ENCODE measurements around the gene TMSB4X. TPM values are rescaled to one million over a fixed set of nuclear protein-coding genes. Genes with fewer than 3 reads are reported as not detected.

Gene TMSB4X
- total and polyA plus RNA-seq, 2 experiments from 2014 or later: 3,286 to 9,298 TPM

DNA sequence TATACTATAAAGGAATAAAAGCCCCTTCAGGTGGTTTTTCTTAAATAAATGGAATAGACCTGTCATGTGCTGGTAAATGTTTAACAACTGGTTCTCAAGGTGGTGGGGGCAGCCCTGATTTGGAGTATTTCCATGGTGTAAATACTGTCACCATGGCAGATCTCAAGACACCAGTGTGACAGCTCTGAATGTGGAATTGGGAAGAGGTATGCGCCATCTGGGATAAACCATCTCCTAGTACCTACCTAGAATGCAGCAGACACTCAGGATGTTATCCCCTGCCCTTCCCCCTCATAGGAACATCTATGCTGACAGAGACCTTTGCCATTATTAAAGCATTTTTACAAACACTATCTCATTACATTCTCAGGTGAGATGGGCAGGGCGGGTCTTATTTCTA, 26.4 kb upstream of the TMSB4X start:
- peaks cover 27% of the 10 kb centered on the region for H3K4me1 ChIP-seq (ENCODE audit: insufficient read depth)
- H4K20me1 ChIP-seq (ENCODE audit: insufficient read depth): no peaks in the 10 kb centered on the region
- no peaks in the 10 kb centered on the region for H3K9me2 ChIP-seq (ENCODE audit: insufficient read depth)
- H3K4me3 ChIP-seq: no peak overlapping the region
- H3K79me2 ChIP-seq (ENCODE audit: insufficient read depth): no peaks in the 10 kb centered on the region
- H3K9ac ChIP-seq: no peak overlapping the region
- in situ Hi-C loops (cut with MboI): no loop called here
- 0 out of 2 replicates have a peak overlapping the region, but pooled peaks have one; percentile 100 for H3K27ac ChIP-seq
- no peak overlapping the region for H3K4me2 ChIP-seq (ENCODE audit: unreplicated experiment)
- WGBS, 2 experiments (ENCODE audit: low coverage in 1 of 2, low lambda C conversion rate in 2 of 2, missing lambda C conversion rate in 2 of 2): 95 to 96% methylated on average over 2 of the region's 2 CpGs
- no peaks in the 10 kb centered on the region for H3K36me3 ChIP-seq (ENCODE audit: low read depth)
- TF ChIP-seq EZH2phosphoT487 (IDR thresholded peaks at IDR 0.05; ENCODE audit: insufficient read depth, low read depth): no peak
- TF ChIP-seq EZH2 (IDR thresholded peaks at IDR 0.05; ENCODE audit: insufficient read depth, poor library complexity, severe bottlenecking): no peak
- H3K27me3 ChIP-seq (replicated peaks; ENCODE audit: insufficient read depth): no peaks in the 10 kb centered on the region
- no peak overlapping the region for H2AFZ ChIP-seq
- no peak for DNase-seq
- H3K9me3 ChIP-seq (ENCODE audit: low read depth): no peaks in the 10 kb centered on the region
- peaks cover 17% of the 10 kb centered on the region; the same call in 1 of the 2 replicates for H3F3A ChIP-seq (ENCODE audit: insufficient read depth)

DNA sequence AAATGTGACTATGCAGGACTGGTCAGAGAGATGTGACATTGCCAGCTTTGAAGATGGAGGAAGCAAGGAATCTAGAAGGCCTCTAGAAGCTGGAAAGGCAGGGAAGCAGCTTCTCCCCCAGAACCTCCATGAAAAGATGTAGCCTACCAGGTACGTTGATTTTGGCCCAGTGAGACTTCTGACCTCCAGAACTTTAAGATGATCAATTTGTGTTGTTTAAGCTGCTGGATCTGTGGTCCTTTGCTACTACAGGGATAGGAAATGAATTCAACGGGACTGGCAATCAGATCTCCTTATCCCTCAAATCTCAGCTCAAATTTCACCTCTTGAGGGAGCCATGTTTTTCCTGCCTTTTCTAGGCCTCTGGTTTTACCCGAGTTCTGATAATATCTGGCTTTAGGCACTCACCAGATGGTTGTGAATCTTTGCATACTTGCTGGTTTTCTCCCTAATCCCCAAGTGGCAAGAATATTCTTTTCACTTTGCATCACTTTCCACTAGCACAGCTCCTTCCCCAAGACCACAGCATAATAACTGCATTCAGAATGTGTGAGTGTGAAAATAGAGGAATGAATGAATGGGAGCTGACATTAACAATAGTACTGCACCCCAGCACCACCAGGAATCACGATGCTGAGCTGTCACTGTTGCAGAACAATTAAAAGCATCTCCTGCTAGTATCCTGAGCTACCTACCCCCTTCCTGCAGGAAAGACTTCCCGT, 25.5 kb upstream of the TMSB4X start:
- in situ Hi-C loops (cut with MboI): no loop called here
- Histone ChIP-seq H3K36me3 (ENCODE audit: low read depth) (no peaks in the 10 kb centered on the region), H3F3A (ENCODE audit: insufficient read depth) (peaks cover 17% of the 10 kb centered on the region; the same call in 1 of the 2 replicates), H3K4me1 (ENCODE audit: insufficient read depth) (peaks cover 27% of the 10 kb centered on the region), H3K9me3 (ENCODE audit: low read depth) (no peaks in the 10 kb centered on the region), H4K20me1 (ENCODE audit: insufficient read depth) (no peaks in the 10 kb centered on the region), H3K27me3 (replicated peaks; ENCODE audit: insufficient read depth) (no peaks in the 10 kb centered on the region), H3K4me3 (0 out of 2 replicates have a peak overlapping the region, but pooled peaks have one; percentile 1), H3K9ac (peak overlapping the region; percentile 85), H3K4me2 (ENCODE audit: unreplicated experiment) (peak overlapping the region; percentile 65), H2AFZ (peak overlapping the region; percentile 71), H3K9me2 (ENCODE audit: insufficient read depth) (no peaks in the 10 kb centered on the region), H3K79me2 (ENCODE audit: insufficient read depth) (no peaks in the 10 kb centered on the region), H3K27ac (peak overlapping the region; percentile 100)
- peak; percentile 52 for DNase-seq
- WGBS, 2 experiments (ENCODE audit: low coverage in 1 of 2, low lambda C conversion rate in 2 of 2, missing lambda C conversion rate in 2 of 2): 45 to 47% methylated on average over 5 of the region's 5 CpGs
- TF ChIP-seq EZH2 (IDR thresholded peaks at IDR 0.05; ENCODE audit: insufficient read depth, poor library complexity, severe bottlenecking) (no peak), EZH2phosphoT487 (IDR thresholded peaks at IDR 0.05; ENCODE audit: insufficient read depth, low read depth) (no peak)

DNA sequence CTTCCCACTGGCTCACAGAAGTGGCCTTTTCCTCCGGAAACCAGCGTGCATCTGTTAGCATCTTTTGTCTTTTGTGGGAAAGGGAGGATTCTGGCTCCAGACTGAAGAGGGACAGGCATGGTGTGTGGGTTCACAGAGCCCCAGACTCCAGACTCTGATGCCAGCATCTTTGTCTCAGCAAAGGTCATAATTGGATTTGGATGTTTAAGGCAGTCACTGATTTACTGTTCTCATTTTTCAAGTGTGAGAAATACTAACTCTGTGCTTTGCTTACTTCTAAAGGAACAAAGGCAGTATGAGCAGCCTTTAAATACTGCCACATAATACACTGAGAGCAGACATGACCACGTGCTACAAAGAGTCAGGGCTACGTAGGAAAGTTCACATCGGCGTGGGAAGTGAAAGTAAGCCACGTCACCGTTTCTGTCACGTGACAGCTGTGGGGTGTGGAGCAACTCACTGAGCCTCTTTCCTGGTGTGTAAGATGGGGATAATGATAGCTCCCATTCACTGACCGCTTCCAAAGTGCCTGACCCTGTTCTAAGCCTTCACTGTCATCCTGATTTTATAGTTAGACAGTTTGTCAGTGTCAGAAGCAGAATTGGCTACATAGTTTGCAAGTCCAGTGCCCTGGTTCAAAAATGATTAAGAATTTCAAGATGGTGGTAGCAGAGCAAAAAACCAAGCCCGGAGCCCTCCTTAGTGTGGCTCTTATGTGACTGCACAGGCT, 24.8 kb upstream of the TMSB4X start:
- peak overlapping the region; percentile 65 for H3K4me2 ChIP-seq (ENCODE audit: unreplicated experiment)
- H3K79me2 ChIP-seq (ENCODE audit: insufficient read depth): no peaks in the 10 kb centered on the region
- no peaks in the 10 kb centered on the region for H3K27me3 ChIP-seq (replicated peaks; ENCODE audit: insufficient read depth)
- H3K36me3 ChIP-seq (ENCODE audit: low read depth): no peaks in the 10 kb centered on the region
- peak; percentile 90 for DNase-seq
- H3K4me3 ChIP-seq: 0 out of 2 replicates have a peak overlapping the region, but pooled peaks have one; percentile 1
- no peaks in the 10 kb centered on the region for H4K20me1 ChIP-seq (ENCODE audit: insufficient read depth)
- in situ Hi-C loops (cut with MboI): no loop called here
- H3F3A ChIP-seq (ENCODE audit: insufficient read depth): peaks cover 17% of the 10 kb centered on the region; the same call in 1 of the 2 replicates
- WGBS, 2 experiments (ENCODE audit: low coverage in 1 of 2, low lambda C conversion rate in 2 of 2, missing lambda C conversion rate in 2 of 2): 15 to 18% methylated on average over 8 to 11 of the region's 11 CpGs
- peaks cover 27% of the 10 kb centered on the region for H3K4me1 ChIP-seq (ENCODE audit: insufficient read depth)
- no peaks in the 10 kb centered on the region for H3K9me3 ChIP-seq (ENCODE audit: low read depth)
- H2AFZ ChIP-seq: peak overlapping the region; percentile 71
- no peak for TF ChIP-seq EZH2phosphoT487 (IDR thresholded peaks at IDR 0.05; ENCODE audit: insufficient read depth, low read depth)
- no peak for TF ChIP-seq EZH2 (IDR thresholded peaks at IDR 0.05; ENCODE audit: insufficient read depth, poor library complexity, severe bottlenecking)
- H3K9me2 ChIP-seq (ENCODE audit: insufficient read depth): no peaks in the 10 kb centered on the region
- H3K9ac ChIP-seq: peak overlapping the region; percentile 85
- H3K27ac ChIP-seq: peak overlapping the region; percentile 100

DNA sequence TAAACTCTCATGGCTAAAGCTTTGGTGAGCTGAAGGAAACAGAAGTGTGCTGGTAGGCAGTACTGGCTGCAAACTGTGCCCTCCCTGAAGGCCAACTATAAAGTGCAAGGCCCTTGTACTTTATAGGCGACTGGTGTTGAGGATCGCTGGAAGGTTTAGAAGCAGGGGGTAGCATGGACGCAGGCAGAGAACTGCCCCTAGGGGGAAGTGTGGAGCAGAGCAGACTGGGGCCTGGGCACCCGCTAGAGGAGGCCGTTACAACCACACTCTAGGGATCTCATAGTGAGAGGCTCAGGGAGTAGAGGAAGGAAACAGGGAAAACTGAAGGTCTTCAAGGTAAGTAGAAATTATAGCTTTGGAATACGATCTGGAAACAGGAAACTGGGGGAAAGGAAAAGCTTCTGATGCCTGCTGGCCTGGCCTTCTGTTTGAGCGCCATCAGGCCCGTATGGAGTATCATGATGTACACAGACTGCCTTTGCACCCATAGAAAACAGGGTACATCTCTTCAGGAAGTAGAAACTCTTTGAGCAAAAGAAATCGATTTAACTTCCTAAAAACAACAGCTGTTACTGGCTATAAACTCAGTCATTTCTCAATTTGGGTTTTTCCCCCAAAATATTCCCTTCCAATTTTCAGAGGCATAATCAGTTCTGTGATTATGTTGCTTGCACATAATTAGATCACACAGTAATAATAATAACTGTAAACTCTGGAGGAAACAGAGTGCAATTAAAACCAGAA, 23.9 kb upstream of the TMSB4X start:
- Histone ChIP-seq H4K20me1 (ENCODE audit: insufficient read depth) (no peaks in the 10 kb centered on the region), H3K4me2 (ENCODE audit: unreplicated experiment) (no peak overlapping the region), H2AFZ (peak overlapping the region; percentile 71), H3K4me3 (no peak overlapping the region), H3K9ac (peak overlapping the region; percentile 61), H3K27me3 (replicated peaks; ENCODE audit: insufficient read depth) (no peaks in the 10 kb centered on the region), H3K79me2 (ENCODE audit: insufficient read depth) (no peaks in the 10 kb centered on the region), H3K4me1 (ENCODE audit: insufficient read depth) (peaks cover 31% of the 10 kb centered on the region), H3K27ac (peak overlapping the region; percentile 100), H3K9me3 (ENCODE audit: low read depth) (no peaks in the 10 kb centered on the region), H3K36me3 (ENCODE audit: low read depth) (no peaks in the 10 kb centered on the region), H3F3A (ENCODE audit: insufficient read depth) (peaks cover 17% of the 10 kb centered on the region; the same call in 1 of the 2 replicates), H3K9me2 (ENCODE audit: insufficient read depth) (no peaks in the 10 kb centered on the region)
- 81 to 84% methylated on average over 8 to 9 of the region's 9 CpGs for WGBS, 2 experiments (ENCODE audit: low coverage in 1 of 2, low lambda C conversion rate in 2 of 2, missing lambda C conversion rate in 2 of 2)
- in situ Hi-C loops (cut with MboI): no loop called here
- TF ChIP-seq EZH2phosphoT487 (IDR thresholded peaks at IDR 0.05; ENCODE audit: insufficient read depth, low read depth) (no peak), EZH2 (IDR thresholded peaks at IDR 0.05; ENCODE audit: insufficient read depth, poor library complexity, severe bottlenecking) (no peak)
- peak; percentile 3 for DNase-seq
